H9 (cell line): Measurements from ENCODE around the gene IDH2. TPM values are rescaled to one million over a fixed set of nuclear protein-coding genes. Genes with fewer than 3 reads are reported as not detected.

ENCODE experiments used
- DNase-seq: peaks from one replicate; pipeline ENCODE4 v3.0.0-alpha.2; 2017
- H2AFZ ChIP-seq: one replicate; pipeline ENCODE4 v1.6.1; 2013; ENCODE audit warnings: mild to moderate bottlenecking, low read length, control low read depth, moderate library complexity
- H2AK5ac ChIP-seq: 2 replicates; pipeline ENCODE4 v1.6.1; 2013; ENCODE audit warnings: low read length, control low read depth, mixed read lengths; ENCODE audit not compliant: insufficient read length
- H2BK120ac ChIP-seq: one replicate; pipeline ENCODE4 v1.6.1; 2013; ENCODE audit warnings: low read depth, mild to moderate bottlenecking, low read length, control low read depth, inconsistent platforms; ENCODE audit not compliant: poor library complexity, severe bottlenecking
- H2BK12ac ChIP-seq: 2 replicates; pipeline ENCODE4 v1.6.1; 2013; ENCODE audit warnings: low read length, control low read depth, mixed read lengths, low read depth; ENCODE audit not compliant: insufficient read length
- H2BK15ac ChIP-seq: 2 replicates; pipeline ENCODE4 v1.6.1; 2013; ENCODE audit warnings: low read depth, low read length, control low read depth
- H2BK20ac ChIP-seq: one replicate; pipeline ENCODE4 v1.6.1; 2013; ENCODE audit warnings: low read depth, mild to moderate bottlenecking, low read length, control low read depth, inconsistent platforms; ENCODE audit not compliant: poor library complexity, severe bottlenecking
- H2BK5ac ChIP-seq: 2 replicates; pipeline ENCODE4 v1.6.1; 2013; ENCODE audit warnings: low read length, control low read depth, mixed read lengths; ENCODE audit not compliant: insufficient read length
- H3K14ac ChIP-seq: 2 replicates; pipeline ENCODE4 v1.6.1; 2013; ENCODE audit warnings: low read length, control low read depth; ENCODE audit not compliant: insufficient read depth
- H3K18ac ChIP-seq: 2 replicates; pipeline ENCODE4 v1.6.1; 2013; ENCODE audit warnings: low read depth, mild to moderate bottlenecking, mixed read lengths, low read length, control low read depth; ENCODE audit not compliant: insufficient read length
- H3K23ac ChIP-seq: 2 replicates; pipeline ENCODE4 v1.6.1; 2013; ENCODE audit warnings: low read length, control low read depth, mixed read lengths, low read depth; ENCODE audit not compliant: insufficient read length
- H3K23me2 ChIP-seq: 2 replicates; pipeline ENCODE4 v1.6.1; 2013; ENCODE audit warnings: low read depth, mild to moderate bottlenecking, mixed read lengths, low read length, control low read depth; ENCODE audit not compliant: insufficient read length, poor library complexity, severe bottlenecking
- H3K27ac ChIP-seq: 2 replicates; pipeline ENCODE4 v1.5.1; 2013; ENCODE audit warnings: low read length, control low read depth, mixed read lengths, low read depth; ENCODE audit not compliant: insufficient read length
- H3K27me3 ChIP-seq: 2 replicates; pipeline ENCODE4 v1.6.1; 2013; ENCODE audit warnings: low read length, control low read depth, inconsistent platforms; ENCODE audit not compliant: insufficient read depth
- H3K4ac ChIP-seq: 2 replicates; pipeline ENCODE4 v1.6.1; 2013; ENCODE audit warnings: low read depth, mild to moderate bottlenecking, control low read depth, inconsistent platforms, low read length, moderate library complexity
- H3K4me1 ChIP-seq: 2 replicates; pipeline ENCODE4 v1.6.1; 2013; ENCODE audit warnings: low read length, control low read depth, inconsistent platforms; ENCODE audit not compliant: insufficient read depth
- H3K4me2 ChIP-seq: 2 replicates; pipeline ENCODE4 v1.6.1; 2013; ENCODE audit warnings: low read length, control low read depth, mixed read lengths; ENCODE audit not compliant: insufficient read length, insufficient read depth
- H3K56ac ChIP-seq: 2 replicates; pipeline ENCODE4 v1.6.1; 2013; ENCODE audit warnings: low read depth, mild to moderate bottlenecking, mixed read lengths, low read length, control low read depth; ENCODE audit not compliant: insufficient read length
- H3K79me1 ChIP-seq: 2 replicates; pipeline ENCODE4 v1.6.1; 2013; ENCODE audit warnings: low read depth, mild to moderate bottlenecking, moderate library complexity, low read length, control low read depth, inconsistent platforms; ENCODE audit not compliant: insufficient read depth, poor library complexity, severe bottlenecking
- H3K79me2 ChIP-seq: 2 replicates; pipeline ENCODE4 v1.6.1; 2013; ENCODE audit warnings: low read length, control low read depth, inconsistent platforms; ENCODE audit not compliant: insufficient read depth
- H3K9ac ChIP-seq: 2 replicates; pipeline ENCODE4 v1.6.1; 2013; ENCODE audit warnings: low read length, control low read depth, mixed read lengths; ENCODE audit not compliant: insufficient read length; ENCODE audit errors: extremely low read depth
- H3K9me3 ChIP-seq: one replicate; pipeline ENCODE4 v1.6.1; 2013; ENCODE audit warnings: low read depth, low read length, inconsistent platforms; ENCODE audit not compliant: control insufficient read depth
- H3T11ph ChIP-seq: one replicate; pipeline ENCODE4 v1.6.1; 2013; ENCODE audit warnings: mild to moderate bottlenecking, low read length, control low read depth, inconsistent platforms
- H4K20me1 ChIP-seq: one replicate; pipeline ENCODE4 v1.6.1; 2013; ENCODE audit not compliant: control insufficient read depth, insufficient read length, insufficient read depth
- H4K5ac ChIP-seq: 2 replicates; pipeline ENCODE4 v1.6.1; 2013; ENCODE audit warnings: low read depth, mild to moderate bottlenecking, mixed read lengths, low read length, control low read depth; ENCODE audit not compliant: insufficient read length
- H4K8ac ChIP-seq: replicated peaks from 2 replicates; pipeline ENCODE4 v1.6.1; 2013; ENCODE audit warnings: low read length, control low read depth, mixed read lengths, low read depth; ENCODE audit not compliant: insufficient read length
- H4K91ac ChIP-seq: 2 replicates; pipeline ENCODE4 v1.6.1; 2013; ENCODE audit warnings: low read depth, mild to moderate bottlenecking, moderate library complexity, mixed read lengths, low read length, control low read depth; ENCODE audit not compliant: insufficient read length
- H3K27ac Mint-ChIP-seq, 3 experiments: 2 replicates in 2 of 3; 3 replicates in 1 of 3; pipeline ENCODE4 v1.8.0; 2020 to 2021; ENCODE audit warnings: mixed read lengths in 3 of 3, mild to moderate bottlenecking in 1 of 3, moderate library complexity in 1 of 3
- H3K27me3 Mint-ChIP-seq: 2 replicates; pipeline ENCODE4 v1.8.0; 2021; ENCODE audit warnings: low read depth, mild to moderate bottlenecking, moderate library complexity, mixed read lengths
- H3K36me3 Mint-ChIP-seq, 3 experiments: 2 replicates in 2 of 3; 3 replicates in 1 of 3; pipeline ENCODE4 v1.8.0; 2020 to 2021; ENCODE audit warnings: low read depth in 3 of 3, mixed read lengths in 3 of 3; ENCODE audit not compliant: insufficient read depth in 1 of 3
- H3K4me1 Mint-ChIP-seq, 2 experiments: 2 replicates each; pipeline ENCODE4 v1.8.0; 2020; ENCODE audit warnings: mixed read lengths in 2 of 2
- H3K4me3 Mint-ChIP-seq, 2 experiments: 2 replicates in 1 of 2; 3 replicates in 1 of 2; pipeline ENCODE4 v1.8.0; 2020 to 2021; ENCODE audit warnings: mild to moderate bottlenecking in 2 of 2, mixed read lengths in 2 of 2, moderate library complexity in 1 of 2
- H3K9me3 Mint-ChIP-seq, 2 experiments: 2 replicates in 1 of 2; 3 replicates in 1 of 2; pipeline ENCODE4 v1.8.0; 2020; ENCODE audit warnings: mild to moderate bottlenecking in 2 of 2, mixed read lengths in 2 of 2, moderate library complexity in 1 of 2
- total RNA-seq: library from RNA; stranded (reverse); gene quantifications from 2 replicates; pipeline ENCODE4 v1.2.1, GENCODE V29; 2021
- TF ChIP-seq, protein P1 (sequence below): fragments of 200-600 bp; sonication (generic); conservative IDR thresholded peaks from 3 replicates; pipeline ENCODE4 v1.8.0; 2021; ENCODE audit warnings: antibody characterized with exemption, mild to moderate bottlenecking

Gene IDH2
- total RNA-seq, 1 experiment from 2014 or later: 57.7 TPM

GRCh38 chr15:90119367-90119766 is 17.1 kb upstream of the IDH2 start:
- H3K4ac ChIP-seq: no peak overlapping the region
- Mint-ChIP-seq H3K27ac (no peak overlapping the region; a peak in 1 of 7 replicates), H3K4me3 (no peak overlapping the region), H3K36me3 (peaks cover 0 to 4% (median 3%) of the 10 kb centered on the region in 3 experiments; a peak in 5 of 7 replicates), H3K4me1 (peaks cover 5 to 7% of the 10 kb centered on the region in 2 experiments), H3K27me3 (peaks cover 3% of the 10 kb centered on the region; the same call in 1 of the 2 replicates), H3K9me3 (peaks cover 5 to 7% of the 10 kb centered on the region in 2 experiments)
- no peak overlapping the region for H3K27ac ChIP-seq
- no peak overlapping the region for H2AFZ ChIP-seq
- no peak overlapping the region for H2BK120ac ChIP-seq
- no peak overlapping the region for H3T11ph ChIP-seq
- H3K14ac ChIP-seq: no peak overlapping the region
- no peak overlapping the region for H2AK5ac ChIP-seq
- H3K23me2 ChIP-seq: no peaks in the 10 kb centered on the region
- no peaks in the 10 kb centered on the region for H3K27me3 ChIP-seq
- H3K56ac ChIP-seq: no peak overlapping the region
- no peak overlapping the region for H4K91ac ChIP-seq
- DNase-seq: no peak
- no peak overlapping the region for H2BK5ac ChIP-seq
- H3K18ac ChIP-seq: no peak overlapping the region
- peaks cover 3% of the 10 kb centered on the region for H3K9me3 ChIP-seq
- TF ChIP-seq, protein P1, sequence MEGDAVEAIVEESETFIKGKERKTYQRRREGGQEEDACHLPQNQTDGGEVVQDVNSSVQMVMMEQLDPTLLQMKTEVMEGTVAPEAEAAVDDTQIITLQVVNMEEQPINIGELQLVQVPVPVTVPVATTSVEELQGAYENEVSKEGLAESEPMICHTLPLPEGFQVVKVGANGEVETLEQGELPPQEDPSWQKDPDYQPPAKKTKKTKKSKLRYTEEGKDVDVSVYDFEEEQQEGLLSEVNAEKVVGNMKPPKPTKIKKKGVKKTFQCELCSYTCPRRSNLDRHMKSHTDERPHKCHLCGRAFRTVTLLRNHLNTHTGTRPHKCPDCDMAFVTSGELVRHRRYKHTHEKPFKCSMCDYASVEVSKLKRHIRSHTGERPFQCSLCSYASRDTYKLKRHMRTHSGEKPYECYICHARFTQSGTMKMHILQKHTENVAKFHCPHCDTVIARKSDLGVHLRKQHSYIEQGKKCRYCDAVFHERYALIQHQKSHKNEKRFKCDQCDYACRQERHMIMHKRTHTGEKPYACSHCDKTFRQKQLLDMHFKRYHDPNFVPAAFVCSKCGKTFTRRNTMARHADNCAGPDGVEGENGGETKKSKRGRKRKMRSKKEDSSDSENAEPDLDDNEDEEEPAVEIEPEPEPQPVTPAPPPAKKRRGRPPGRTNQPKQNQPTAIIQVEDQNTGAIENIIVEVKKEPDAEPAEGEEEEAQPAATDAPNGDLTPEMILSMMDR: no peak
- H2BK15ac ChIP-seq: no peak overlapping the region
- H3K9ac ChIP-seq: no peak overlapping the region
- H3K79me1 ChIP-seq: no peaks in the 10 kb centered on the region
- H2BK12ac ChIP-seq: no peak overlapping the region
- no peaks in the 10 kb centered on the region for H4K20me1 ChIP-seq
- no peaks in the 10 kb centered on the region for H3K79me2 ChIP-seq
- no peak overlapping the region for H3K23ac ChIP-seq
- no peak overlapping the region for H3K4me2 ChIP-seq
- H2BK20ac ChIP-seq: no peak overlapping the region
- H4K8ac ChIP-seq: no peak overlapping the region
- H3K4me1 ChIP-seq: no peaks in the 10 kb centered on the region
- H4K5ac ChIP-seq: no peak overlapping the region
